Ovary (tissue), 9 donors: ENCODE results near the gene EDIL3. TPM values are rescaled to one million over a fixed set of nuclear protein-coding genes. Genes with fewer than 3 reads are reported as not detected.

Experiments used
- DNase-seq, 5 donors: peaks; one replicate each; pipeline ENCODE4 v3.0.0-alpha.2; 2019 to 2020
- H3K27ac ChIP-seq, 2 donors: fragments of 200-600 bp; one replicate each; pipeline versions ENCODE4 v1.5.1 to v1.8.0; 2019 to 2022
- H3K27me3 ChIP-seq: fragments of 200-600 bp; one replicate; pipeline ENCODE4 v1.8.0; 2022
- H3K36me3 ChIP-seq: fragments of 200-600 bp; sonication (generic); one replicate; pipeline ENCODE4 v1.5.1; 2019
- H3K4me1 ChIP-seq: one replicate; pipeline ENCODE4 v1.8.1; 2013; ENCODE audit warnings: mild to moderate bottlenecking, moderate library complexity; ENCODE audit not compliant: insufficient read depth
- H3K4me3 ChIP-seq: fragments of 200-600 bp; sonication (generic); one replicate; pipeline ENCODE4 v1.5.1; 2017
- H3K9me3 ChIP-seq, 2 donors: fragments of 200-600 bp in 1 of 2; sonication (generic) in 1 of 2; one replicate each; pipeline versions ENCODE4 v1.5.1 to v1.8.1; 2013 to 2019; ENCODE audit warnings: mild to moderate bottlenecking in 1 of 2, moderate library complexity in 1 of 2
- EP300 ChIP-seq: sonication (generic); formaldehyde crosslinking; IDR thresholded peaks from one replicate; pipeline ENCODE4 v1.6.1; 2017; ENCODE audit warnings: antibody characterized with exemption
- POLR2A ChIP-seq: fragments of 450-650 bp; IDR thresholded peaks from one replicate; pipeline ENCODE4 v1.6.1; 2017; ENCODE audit warnings: antibody characterized with exemption, mild to moderate bottlenecking, moderate library complexity
- WGBS, 3 donors: extraction: QIAGEN DNeasy Blood & Tissue Kit in 1 of 3; methylation state at CpG; one replicate each; pipeline versions ENCODE4 v1.1.5 to v1.1.7; 2013 to 2017; 5-methylcytosine and 5-hydroxymethylcytosine counted together
- intact Hi-C, 4 donors: fragments of 100-400 bp; cut with DNase I; formaldehyde crosslinking; loops; one replicate each; pipeline versions ENCODE4 v1.11.0 to v1.15.1; 2022 to 2023
- polyA plus RNA-seq, 2 donors: library from polyadenylated mRNA; stranded (reverse); fragments of 200-250 nt in 1 of 2; fragments of 350-450 nt in 1 of 2; fragmentation: Illumina TruSeq in 1 of 2; extraction: RNeasy Lipid Tissue Mini Kit (QIAGEN cat#74804) in 1 of 2; gene quantifications; one replicate each; pipeline ENCODE4 v1.2.3, GENCODE V29; 2013 to 2014
- total RNA-seq, 7 donors: library from RNA; depleted of rRNA in 2 of 7; stranded (reverse); fragments of >200 nt in 2 of 7; fragmentation: NEBNext Ultra II Directional in 3 of 7; extraction: Animal tissue kit (Norgen Biotek cat#: 25700) in 3 of 7; gene quantifications; one replicate each; pipeline versions ENCODE4 v1.1.0 to v1.2.4, GENCODE V29; 2016 to 2023
- TF ChIP-seq, protein P1 (sequence below), 3 donors: fragments of 450-650 bp in 2 of 3; fragments of 200-600 bp in 1 of 3; IDR thresholded peaks; one replicate each; pipeline versions ENCODE4 v1.5.1 to v1.8.0; 2016 to 2022; ENCODE audit warnings: antibody characterized with exemption in 3 of 3, mild to moderate bottlenecking in 1 of 3
- donor health status: DM: no; HTN: no; CAD: no; lungs with moderate emphysema.
- donor health status: DM: no; HTN: no; CAD: no.
- donor health status: Bipolar disorder and iron deficiency.
- donor health status: DM: yes; HTN: yes; CAD: no.
- donor health status: DM: no; HTN: no; CAD: no.
- donor health status: DM: yes; HTN: yes; CAD: no.

The EDIL3 gene
- total and polyA plus RNA-seq, 9 donors: 5.9 to 41.5 (median 9.7) TPM

GRCh38 chr5:84204772-84205171, 179.9 kb downstream of the EDIL3 start:
- no peak overlapping the region for H3K4me3 ChIP-seq
- H3K9me3 ChIP-seq: no peaks in the 10 kb centered on the region
- no peak overlapping the region for H3K27ac ChIP-seq
- TF ChIP-seq, protein P1, sequence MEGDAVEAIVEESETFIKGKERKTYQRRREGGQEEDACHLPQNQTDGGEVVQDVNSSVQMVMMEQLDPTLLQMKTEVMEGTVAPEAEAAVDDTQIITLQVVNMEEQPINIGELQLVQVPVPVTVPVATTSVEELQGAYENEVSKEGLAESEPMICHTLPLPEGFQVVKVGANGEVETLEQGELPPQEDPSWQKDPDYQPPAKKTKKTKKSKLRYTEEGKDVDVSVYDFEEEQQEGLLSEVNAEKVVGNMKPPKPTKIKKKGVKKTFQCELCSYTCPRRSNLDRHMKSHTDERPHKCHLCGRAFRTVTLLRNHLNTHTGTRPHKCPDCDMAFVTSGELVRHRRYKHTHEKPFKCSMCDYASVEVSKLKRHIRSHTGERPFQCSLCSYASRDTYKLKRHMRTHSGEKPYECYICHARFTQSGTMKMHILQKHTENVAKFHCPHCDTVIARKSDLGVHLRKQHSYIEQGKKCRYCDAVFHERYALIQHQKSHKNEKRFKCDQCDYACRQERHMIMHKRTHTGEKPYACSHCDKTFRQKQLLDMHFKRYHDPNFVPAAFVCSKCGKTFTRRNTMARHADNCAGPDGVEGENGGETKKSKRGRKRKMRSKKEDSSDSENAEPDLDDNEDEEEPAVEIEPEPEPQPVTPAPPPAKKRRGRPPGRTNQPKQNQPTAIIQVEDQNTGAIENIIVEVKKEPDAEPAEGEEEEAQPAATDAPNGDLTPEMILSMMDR (IDR thresholded peaks at IDR 0.05): no peak
- no peak for TF ChIP-seq POLR2A
- TF ChIP-seq EP300: no peak
- H3K4me1 ChIP-seq: no peaks in the 10 kb centered on the region
- 57 to 94% (median 79%) methylated on average over 6 of the region's 6 CpGs for WGBS, 3 donors
- intact Hi-C loops: no loop called here
- H3K27me3 ChIP-seq: no peaks in the 10 kb centered on the region
- peaks cover 2% of the 10 kb centered on the region for H3K36me3 ChIP-seq
- DNase-seq: no peak

- no peak for DNase-seq
- H3K36me3 ChIP-seq: peaks cover 2% of the 10 kb centered on the region
- TF ChIP-seq, protein P1 (IDR thresholded peaks at IDR 0.05): no peak
- TF ChIP-seq POLR2A: no peak
- TF ChIP-seq EP300: no peak
- no peaks in the 10 kb centered on the region for H3K9me3 ChIP-seq
- WGBS, 3 donors: 76 to 89% (median 82%) methylated on average over 1 of the region's 1 CpG
- H3K4me1 ChIP-seq: no peaks in the 10 kb centered on the region
- no peak overlapping the region for H3K4me3 ChIP-seq
- no peaks in the 10 kb centered on the region for H3K27me3 ChIP-seq
- intact Hi-C loops: no loop called here
- H3K27ac ChIP-seq: no peak overlapping the region
Measured at GRCh38 chr5:84202136-84202535, 182.5 kb downstream of the EDIL3 start.

DNA sequence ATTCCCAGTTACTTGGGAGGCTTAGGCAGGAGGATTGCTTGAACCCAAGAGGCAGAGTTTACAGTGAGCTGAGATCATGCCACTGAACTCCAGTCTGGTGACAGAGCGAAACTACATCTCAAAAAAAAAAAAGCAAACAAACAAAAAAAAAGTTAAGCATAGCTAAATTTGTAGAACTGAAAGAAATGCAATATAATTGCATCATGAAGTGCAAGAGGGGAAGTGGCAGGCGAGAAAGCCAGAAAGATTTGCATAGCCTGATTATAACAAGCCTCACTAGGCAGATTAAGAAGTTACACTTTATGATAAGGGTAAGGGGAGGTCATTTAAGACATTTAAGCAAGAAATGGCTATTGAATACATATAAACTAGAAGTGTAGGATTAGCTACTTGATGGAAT, 187.1 kb downstream of the EDIL3 start:
- no peak for DNase-seq
- intact Hi-C loops: no loop called here
- H3K9me3 ChIP-seq: no peaks in the 10 kb centered on the region
- H3K4me1 ChIP-seq: no peaks in the 10 kb centered on the region
- TF ChIP-seq EP300 (no peak), POLR2A (no peak)
- TF ChIP-seq, protein P1 (IDR thresholded peaks at IDR 0.05): no peak
- no peak overlapping the region for H3K4me3 ChIP-seq
- H3K36me3 ChIP-seq: peaks cover 2% of the 10 kb centered on the region
- no peaks in the 10 kb centered on the region for H3K27me3 ChIP-seq
- H3K27ac ChIP-seq: no peak overlapping the region
- WGBS, 3 donors: 94 to 96% (median 96%) methylated on average over 2 of the region's 2 CpGs

DNA sequence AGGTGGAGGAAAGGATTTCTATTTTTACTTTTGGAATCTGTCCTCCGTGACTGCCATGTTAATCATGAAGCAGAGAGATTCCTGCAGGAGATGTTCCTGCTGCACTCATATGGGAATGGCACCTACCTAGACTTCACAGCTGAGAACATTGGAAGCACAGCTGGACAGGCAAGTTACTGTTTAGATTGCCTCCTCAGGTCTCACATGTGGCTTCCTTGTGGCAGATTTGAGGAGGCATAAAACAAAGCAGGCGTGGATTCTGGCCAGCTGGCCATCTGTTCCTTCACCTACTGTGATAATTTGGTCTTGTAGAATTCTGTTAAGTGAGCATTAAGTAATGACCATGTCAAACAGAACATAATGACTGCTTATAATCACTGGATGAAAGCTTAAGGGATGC, 193.4 kb downstream of the EDIL3 start:
- H3K9me3 ChIP-seq: no peaks in the 10 kb centered on the region
- WGBS, 3 donors: 24 to 29% (median 26%) methylated on average over 2 of the region's 2 CpGs
- TF ChIP-seq, protein P1 (IDR thresholded peaks at IDR 0.05): no peak
- TF ChIP-seq POLR2A (no peak), EP300 (no peak)
- H3K36me3 ChIP-seq: no peaks in the 10 kb centered on the region
- no peak overlapping the region for H3K27ac ChIP-seq
- H3K27me3 ChIP-seq: no peaks in the 10 kb centered on the region
- no peaks in the 10 kb centered on the region for H3K4me1 ChIP-seq
- no peak for DNase-seq
- intact Hi-C loops: no loop called here
- no peak overlapping the region for H3K4me3 ChIP-seq
